ENCODE data around the gene CPOX. TPM values are rescaled to one million over a fixed set of nuclear protein-coding genes. Genes with fewer than 3 reads are reported as not detected.

Gene CPOX
- polyA plus RNA-seq, 1 donor from 2014 or later = 5.7 TPM

Other genes with a start within 250 kb of the CPOX start
- not detected for gene OR5K4, start 239.8 kb downstream of the CPOX start, polyA plus RNA-seq
- gene OR5K3, start 202.9 kb downstream of the CPOX start, polyA plus RNA-seq = not detected
- gene OR5K1, start 130.4 kb downstream of the CPOX start, polyA plus RNA-seq = not detected
- not detected for gene OR5K2, start 95.9 kb downstream of the CPOX start, polyA plus RNA-seq
- 39.8 TPM for gene CLDND1, start 70.7 kb downstream of the CPOX start, polyA plus RNA-seq
- gene GPR15, start 61.6 kb downstream of the CPOX start, polyA plus RNA-seq = 3.1 TPM
- gene ST3GAL6, start 169.7 kb upstream of the CPOX start, polyA plus RNA-seq = not detected